Heart right ventricle (tissue), 16 donors: ENCODE results near the gene DCTD. TPM values are rescaled to one million over a fixed set of nuclear protein-coding genes. Genes with fewer than 3 reads are reported as not detected.

Source experiments
- ATAC-seq, 8 donors: fragments of 200-7000 bp; cut with Tn5 transposase; one replicate each; pipeline ENCODE4 v1.9.1; 2020; ENCODE audit warnings: mild to moderate bottlenecking in 8 of 8, moderate library complexity in 8 of 8, moderate number of reproducible peaks in 1 of 8
- DNase-seq, 2 donors: peaks; one replicate each; pipeline ENCODE4 v3.0.0-alpha.2; 2020
- H3K27ac ChIP-seq, 10 donors: fragments of 200-600 bp; sonication (generic) in 2 of 10; one replicate each; pipeline versions ENCODE4 v1.5.0 to v1.8.0; 2020 to 2022; ENCODE audit warnings: mild to moderate bottlenecking in 3 of 10
- H3K27me3 ChIP-seq, 7 donors: fragments of 200-600 bp; one replicate each; pipeline ENCODE4 v1.8.0; 2021 to 2022; ENCODE audit warnings: mild to moderate bottlenecking in 2 of 7
- H3K36me3 ChIP-seq, 9 donors: fragments of 200-600 bp; sonication (generic) in 1 of 9; one replicate each; pipeline versions ENCODE4 v1.5.0 to v1.8.0; 2020 to 2022; ENCODE audit warnings: mild to moderate bottlenecking in 2 of 9
- H3K4me1 ChIP-seq, 9 donors: fragments of 200-600 bp; sonication (generic) in 1 of 9; one replicate each; pipeline versions ENCODE4 v1.5.0 to v1.8.0; 2020 to 2022; ENCODE audit warnings: mild to moderate bottlenecking in 4 of 9
- H3K4me3 ChIP-seq, 10 donors: fragments of 200-600 bp; sonication (generic) in 2 of 10; one replicate each; pipeline versions ENCODE4 v1.5.0 to v1.8.0; 2020 to 2022; ENCODE audit warnings: mild to moderate bottlenecking in 7 of 10, moderate library complexity in 2 of 10
- H3K9me3 ChIP-seq, 11 donors: fragments of 200-600 bp in 10 of 11; sonication (generic) in 2 of 11; one replicate each; pipeline versions ENCODE4 v1.5.0 to v1.8.0; 2013 to 2022; ENCODE audit warnings: mild to moderate bottlenecking in 2 of 11, control low read depth in 1 of 11, moderate library complexity in 1 of 11
- WGBS, 2 donors: extraction: QIAGEN DNeasy Blood & Tissue Kit; methylation state at CpG; one replicate each; pipeline ENCODE4 v1.1.7; 2013; ENCODE audit warnings: inconsistent platforms in 1 of 2; 5-methylcytosine and 5-hydroxymethylcytosine counted together
- intact Hi-C, 10 donors: fragments of 100-400 bp; cut with DNase I; formaldehyde crosslinking; loops; one replicate each; pipeline versions ENCODE4 v1.11.1 to v1.14.2; 2022
- polyA plus RNA-seq, 2 donors: library from polyadenylated mRNA; stranded (reverse); fragments of 200-250 nt; gene quantifications; one replicate each; pipeline ENCODE4 v1.2.3, GENCODE V29; 2013
- total RNA-seq, 10 donors: library from RNA; stranded (reverse); fragmentation: NEBNext Ultra II Directional in 3 of 10; extraction: Animal tissue kit (Norgen Biotek cat#: 25700) in 3 of 10; gene quantifications; one replicate each; pipeline versions ENCODE4 v1.2.1 to v1.2.4, GENCODE V29; 2021 to 2023
- TF ChIP-seq, protein P1 (sequence below), 9 donors: fragments of 200-600 bp; sonication (generic) in 2 of 9; IDR thresholded peaks; one replicate each; pipeline versions ENCODE4 v1.5.0 to v1.8.0; 2021 to 2022; ENCODE audit warnings: antibody characterized with exemption in 9 of 9, mild to moderate bottlenecking in 5 of 9, moderate library complexity in 1 of 9
- donor health status: Arrhythmogenic right ventricular cardiomyopathy.
- donor health status: ischemic (EF 13 %, LVEDD 7.1; RV severe dilation, severe dysfunction).
- donor health status: healthy with polysubstance abuse.
- donor health status: DM: no; HTN: yes; CAD: no.
- donor health status: DM: no; HTN: no; CAD: no.
- donor health status: ischemic (EF 25% LVEDD 6.9; RV normal size, moderate dysfunction).
- donor health status: ischemic (EF 25% LVEDD 5.7; RV mildly dilated, moderate dysfunction).
- donor health status: healthy.
- donor health status: DM: yes; HTN: yes; CAD: no.
- donor health status: Ischemic cardiomyopathy.
- donor health status: ischemic (EF 35%, LVEDD 5.7; RV mildly dilated, moderate dysfunction).
- donor health status: nonischemic (EF 11% LVEDD 7.7; RV severe dilation, severe dysfunction).
- donor health status: DM: yes; HTN: yes; CAD: no.
- donor health status: PGD.
- donor health status: ischemic (EF 29% LVEDD 5.4; RV normal size, mild dysfunction).
- donor health status: nonischemic (EF 23%, LVEDD 6.1; RV moderate dilation, normal function).

DCTD gene
- total and polyA plus RNA-seq, 12 donors: 16.8 to 53.1 (median 38.5) TPM

DNA sequence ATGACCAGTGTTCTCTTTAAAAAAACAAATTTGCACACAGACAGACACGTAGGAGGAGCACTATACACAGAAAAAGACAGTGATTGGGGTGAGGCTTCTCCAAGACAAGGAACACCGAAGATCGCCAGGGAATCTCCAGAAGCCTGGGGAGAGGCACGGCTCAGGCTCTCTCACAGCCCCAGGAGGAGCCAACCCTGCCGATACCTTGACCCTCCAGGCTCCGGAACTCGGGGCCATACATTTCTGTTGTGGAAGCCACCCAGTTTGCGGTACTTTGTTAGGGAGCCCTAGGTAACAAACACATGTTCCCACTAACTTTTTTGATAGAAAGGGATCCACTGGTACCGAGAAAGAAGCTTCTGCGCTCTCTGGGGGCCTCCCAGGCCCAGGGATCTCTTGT lies 55.8 kb downstream of the DCTD start:
- H3K4me3 ChIP-seq: no peak overlapping the region
- no peak overlapping the region for H3K27ac ChIP-seq
- H3K36me3 ChIP-seq: no peaks in the 10 kb centered on the region
- H3K9me3 ChIP-seq: peaks cover 0 to 10% (median 0%) of the 10 kb centered on the region in 11 donors
- TF ChIP-seq, protein P1, sequence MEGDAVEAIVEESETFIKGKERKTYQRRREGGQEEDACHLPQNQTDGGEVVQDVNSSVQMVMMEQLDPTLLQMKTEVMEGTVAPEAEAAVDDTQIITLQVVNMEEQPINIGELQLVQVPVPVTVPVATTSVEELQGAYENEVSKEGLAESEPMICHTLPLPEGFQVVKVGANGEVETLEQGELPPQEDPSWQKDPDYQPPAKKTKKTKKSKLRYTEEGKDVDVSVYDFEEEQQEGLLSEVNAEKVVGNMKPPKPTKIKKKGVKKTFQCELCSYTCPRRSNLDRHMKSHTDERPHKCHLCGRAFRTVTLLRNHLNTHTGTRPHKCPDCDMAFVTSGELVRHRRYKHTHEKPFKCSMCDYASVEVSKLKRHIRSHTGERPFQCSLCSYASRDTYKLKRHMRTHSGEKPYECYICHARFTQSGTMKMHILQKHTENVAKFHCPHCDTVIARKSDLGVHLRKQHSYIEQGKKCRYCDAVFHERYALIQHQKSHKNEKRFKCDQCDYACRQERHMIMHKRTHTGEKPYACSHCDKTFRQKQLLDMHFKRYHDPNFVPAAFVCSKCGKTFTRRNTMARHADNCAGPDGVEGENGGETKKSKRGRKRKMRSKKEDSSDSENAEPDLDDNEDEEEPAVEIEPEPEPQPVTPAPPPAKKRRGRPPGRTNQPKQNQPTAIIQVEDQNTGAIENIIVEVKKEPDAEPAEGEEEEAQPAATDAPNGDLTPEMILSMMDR (IDR thresholded peaks at IDR 0.05): no peak
- DNase-seq: no peak
- H3K4me1 ChIP-seq: peaks cover 0 to 4% (median 0%) of the 10 kb centered on the region in 9 donors
- no peak for ATAC-seq
- WGBS, 2 donors: 82 to 85% methylated on average over 10 of the region's 10 CpGs
- H3K27me3 ChIP-seq: peaks cover 0 to 3% (median 0%) of the 10 kb centered on the region in 7 donors
- intact Hi-C loops: no loop called here

DNA sequence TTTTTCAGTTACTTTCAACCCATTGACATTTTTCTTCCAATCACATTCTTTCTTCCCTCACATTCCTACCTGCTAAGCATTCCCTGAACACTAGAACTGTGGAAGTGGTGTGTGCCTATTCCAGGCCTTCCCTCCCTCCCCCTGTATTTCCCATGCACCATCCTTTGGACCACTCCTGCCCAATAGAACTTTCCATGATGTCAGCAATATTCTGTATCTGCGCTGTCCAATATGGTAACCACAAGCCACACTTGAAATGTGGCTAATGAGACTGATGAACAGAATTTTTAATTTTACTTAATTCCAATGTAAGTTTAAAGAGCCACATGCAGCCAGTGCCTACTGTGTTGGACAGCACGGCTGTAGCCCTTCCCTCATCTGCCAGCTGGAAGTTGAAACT lies 57.5 kb downstream of the DCTD start:
- Histone ChIP-seq H3K27me3 (peaks cover 0 to 3% (median 0%) of the 10 kb centered on the region in 7 donors), H3K36me3 (no peaks in the 10 kb centered on the region)

DNA sequence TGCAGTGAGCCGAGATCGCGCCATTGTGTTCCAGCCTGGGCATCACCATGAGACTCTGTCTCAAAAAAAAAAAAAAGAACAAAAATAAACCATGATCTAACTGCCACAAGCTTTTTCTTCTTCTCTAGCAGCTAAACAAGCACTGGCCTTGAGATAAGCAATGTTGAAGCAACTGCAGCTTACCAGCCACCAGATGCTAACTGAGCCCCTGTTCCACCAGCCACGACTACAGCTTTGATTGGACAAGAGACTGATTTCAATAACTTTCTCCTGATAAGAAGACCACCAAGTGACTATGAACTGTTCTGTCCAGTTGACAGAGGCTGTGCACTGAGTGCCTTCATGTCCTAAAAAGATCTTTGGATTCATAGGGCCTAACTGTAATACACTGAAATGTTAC lies 58.5 kb downstream of the DCTD start:
- no peak overlapping the region for H3K27ac ChIP-seq
- ATAC-seq (peak in 1 of 8 donors; percentile 25), DNase-seq (no peak)
- TF ChIP-seq, protein P1 (IDR thresholded peaks at IDR 0.05): no peak
- 85 to 90% methylated on average over 4 of the region's 4 CpGs for WGBS, 2 donors
- H3K4me3 ChIP-seq: no peak overlapping the region
- H3K4me1 ChIP-seq: no peaks in the 10 kb centered on the region
- peaks cover 0 to 16% (median 0%) of the 10 kb centered on the region in 11 donors for H3K9me3 ChIP-seq
- H3K36me3 ChIP-seq: no peaks in the 10 kb centered on the region
- intact Hi-C loops: no loop called here
- H3K27me3 ChIP-seq: peaks cover 0 to 3% (median 0%) of the 10 kb centered on the region in 7 donors

More for the DNA sequence above, 57.5 kb downstream of the DCTD start:
- ATAC-seq (no peak), DNase-seq (no peak)
- Histone ChIP-seq H3K9me3 (peaks cover 0 to 10% (median 0%) of the 10 kb centered on the region in 11 donors), H3K27ac (no peak overlapping the region), H3K4me3 (no peak overlapping the region), H3K4me1 (no peaks in the 10 kb centered on the region)
- TF ChIP-seq, protein P1 (IDR thresholded peaks at IDR 0.05): no peak
- 95 to 100% methylated on average over 2 of the region's 2 CpGs for WGBS, 2 donors
- intact Hi-C loops: no loop called here

DNA sequence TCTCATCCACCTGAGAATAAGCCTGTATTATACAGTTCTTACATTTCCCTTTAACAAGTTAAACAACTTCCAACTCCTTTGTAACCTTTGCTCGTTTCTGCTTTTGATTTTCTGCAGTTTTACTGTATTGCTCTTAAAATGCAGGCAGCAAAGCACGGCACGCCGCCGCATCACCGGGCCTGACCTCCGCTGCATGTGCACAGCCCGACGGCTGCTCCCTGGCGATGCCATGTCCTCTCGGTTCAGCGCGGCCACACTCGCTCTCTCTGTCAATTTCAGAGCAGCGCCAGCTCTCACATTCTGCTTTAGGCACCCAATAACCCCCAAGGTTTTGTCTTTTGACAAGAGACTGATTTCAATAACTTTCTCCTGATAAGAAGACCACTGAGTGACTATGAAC lies 60.3 kb downstream of the DCTD start:
- intact Hi-C loops: no loop called here
- Histone ChIP-seq H3K9me3 (peaks cover 0 to 30% (median 0%) of the 10 kb centered on the region in 11 donors), H3K36me3 (no peaks in the 10 kb centered on the region), H3K4me1 (no peaks in the 10 kb centered on the region), H3K27me3 (no peaks in the 10 kb centered on the region), H3K27ac (no peak overlapping the region), H3K4me3 (no peak overlapping the region)
- DNase-seq (no peak), ATAC-seq (no peak)
- 95 to 97% methylated on average over 15 of the region's 15 CpGs for WGBS, 2 donors
- TF ChIP-seq, protein P1 (IDR thresholded peaks at IDR 0.05): no peak
